HepG2 (cell line): ENCODE data around the gene PBOV1. TPM values are rescaled to one million over a fixed set of nuclear protein-coding genes. Genes with fewer than 3 reads are reported as not detected.

Experiments
- CEBPG ChIP-seq: IDR thresholded peaks from 2 replicates; pipeline ENCODE4 v1.6.1; 2016
- CREM ChIP-seq, 2 experiments: sonication (generic) in 1 of 2; formaldehyde crosslinking in 1 of 2; IDR thresholded peaks; 2 replicates each; pipeline versions ENCODE4 v1.4.0 to v1.6.1; 2016 to 2020; ENCODE audit warnings: antibody characterized with exemption in 1 of 2, mild to moderate bottlenecking in 1 of 2, missing genetic modification reagents in 1 of 2
- E2F5 ChIP-seq: sonication (generic); formaldehyde crosslinking; conservative IDR thresholded peaks from 2 replicates; pipeline ENCODE4 v1.4.0; 2020; ENCODE audit warnings: missing genetic modification reagents
- ELF3 ChIP-seq: IDR thresholded peaks from 2 replicates; pipeline ENCODE4 v1.6.1; 2016; ENCODE audit warnings: missing genetic modification reagents, missing compliant biosample characterization
- FOXJ3 ChIP-seq: sonication (generic); formaldehyde crosslinking; IDR thresholded peaks from 2 replicates; pipeline ENCODE4 v1.4.0; 2020; ENCODE audit warnings: missing genetic modification reagents, mild to moderate bottlenecking, borderline replicate concordance
- GMEB1 ChIP-seq: sonication (generic); formaldehyde crosslinking; IDR thresholded peaks from 2 replicates; pipeline ENCODE4 v1.5.1; 2020; ENCODE audit warnings: missing genetic modification reagents, mild to moderate bottlenecking, borderline replicate concordance
- HOMEZ ChIP-seq: IDR thresholded peaks from 2 replicates; pipeline ENCODE4 v1.6.1; 2016; ENCODE audit warnings: low read depth
- ISL2 ChIP-seq: sonication (generic); formaldehyde crosslinking; IDR thresholded peaks from 2 replicates; pipeline ENCODE4 v1.5.0; 2020; ENCODE audit warnings: missing genetic modification reagents
- PCBP2 ChIP-seq: fragments of 200-400 bp; formaldehyde crosslinking; optimal IDR thresholded peaks from 2 replicates; pipeline ENCODE3; 2018; ENCODE audit warnings: low read length, low read depth; ENCODE audit not compliant: poor library complexity, severe bottlenecking
- PITX1 ChIP-seq: sonication (generic); formaldehyde crosslinking; IDR thresholded peaks from 2 replicates; pipeline ENCODE4 v1.5.1; 2020; ENCODE audit warnings: mild to moderate bottlenecking, missing genetic modification reagents
- RCOR2 ChIP-seq: IDR thresholded peaks from 2 replicates; pipeline ENCODE4 v1.6.1; 2016; ENCODE audit warnings: missing biosample characterization, missing genetic modification reagents
- polyA plus RNA-seq, 8 experiments: library from polyadenylated mRNA; depleted of rRNA in 3 of 8; stranded (reverse) in 7 of 8; unstranded in 1 of 8; fragments of >200 nt; fragmentation: Illumina TruSeq in 4 of 8; extraction: Trizol in 4 of 8; gene quantifications; 2 replicates each; pipeline versions ENCODE4 v1.2.1 to v1.2.3, GENCODE V29; 2011 to 2016; ENCODE audit warnings: low read depth in 4 of 8, missing spikeins in 1 of 8, mixed read lengths in 1 of 8; ENCODE audit not compliant: insufficient read depth in 1 of 8
- total RNA-seq, 5 experiments: library from RNA; depleted of rRNA; stranded (reverse); fragments of >200 nt; fragmentation: Illumina TruSeq; extraction: Trizol; gene quantifications; 2 replicates each; pipeline ENCODE4 v1.2.3, GENCODE V29; 2016; ENCODE audit warnings: low read depth in 1 of 5

The PBOV1 gene
- total and polyA plus RNA-seq, 2 of the 13 experiments (the other 11 are each of a cell fraction or from before 2014, with no cell fraction given), result not detected

GRCh38 chr6:138257638-138258040 is 39.3 kb upstream of the PBOV1 start (continued):
- no peak for TF ChIP-seq E2F5
- TF ChIP-seq HOMEZ, result peak; percentile 61
- peak; percentile 74; the same call in 1 of the 2 replicates for TF ChIP-seq FOXJ3 (CRISPR knock-in tag)
- TF ChIP-seq CREM (IDR thresholded peaks at IDR 0.05), result peak; percentile 50; the same call in 1 of the 2 replicates
- no peak for TF ChIP-seq CREM (CRISPR knock-in tag; IDR thresholded peaks at IDR 0.05)
- 0 out of 2 replicates have a peak, but pooled peaks have one; percentile 9 for TF ChIP-seq CEBPG (CRISPR knock-in tag)
- TF ChIP-seq GMEB1, result no peak
- TF ChIP-seq ELF3 (CRISPR knock-in tag), result peak; percentile 63
- 0 out of 2 replicates have a peak, but pooled peaks have one; percentile 52 for TF ChIP-seq ISL2 (CRISPR knock-in tag)
- no peak for TF ChIP-seq PCBP2
- peak; percentile 16; the same call in 1 of the 2 replicates for TF ChIP-seq RCOR2 (CRISPR knock-in tag)
- TF ChIP-seq PITX1 (CRISPR knock-in tag), result peak; percentile 54
